ENCODE measurements around the gene GRIA3. TPM values are rescaled to one million over a fixed set of nuclear protein-coding genes. Genes with fewer than 3 reads are reported as not detected.
"Not testable (repeated sequence)": the region's sequence is repeated elsewhere in the genome, so short reads cannot be mapped to it uniquely, and the experiment has no call there.

The GRIA3 gene
- total and polyA plus RNA-seq, 4 donors, result 5.1 to 12.4 (median 7.1) TPM

- intact Hi-C loops (cut with DNase I), result loop anchor here (5.0 kb wide), 2 partner anchors 241 to 251 kb away; partner anchors contain the start of gene GRIA3 (in 1 of the 2)
- no peak overlapping the region for H3K27ac ChIP-seq (ENCODE audit: low read depth in 1 of 2, low read length in 2 of 2)
- DNase-seq, result no peak
- H3K36me3 ChIP-seq (ENCODE audit: control insufficient read depth in 1 of 2, insufficient read depth in 2 of 2, low read length in 1 of 2), result no peaks in the 10 kb centered on the region
- 2 to 4% methylated on average over 1 of the region's 1 CpG for WGBS, 2 donors
- H3K27me3 ChIP-seq (ENCODE audit: control insufficient read depth in 1 of 2, insufficient read depth in 2 of 2, low read length in 1 of 2), result no peaks in the 10 kb centered on the region
- peak; percentile 75 for ATAC-seq (ENCODE audit: low FRiP score)
- H3K4me3 ChIP-seq (ENCODE audit: low read length in 2 of 2), result no peak overlapping the region
- no peaks in the 10 kb centered on the region for H3K9me3 ChIP-seq (ENCODE audit: control insufficient read depth, low read length)
- peaks cover 0 to 6% of the 10 kb centered on the region in 2 donors for H3K4me1 ChIP-seq (ENCODE audit: control insufficient read depth in 1 of 2, insufficient read depth in 2 of 2, low read length in 2 of 2)
Measured at GRCh38 chrX:123422875-123423274, 238.8 kb downstream of the GRIA3 start.

- Histone ChIP-seq H3K9me3 (ENCODE audit: control insufficient read depth, low read length) (no peaks in the 10 kb centered on the region), H3K36me3 (ENCODE audit: control insufficient read depth in 1 of 2, insufficient read depth in 2 of 2, low read length in 1 of 2) (no peaks in the 10 kb centered on the region), H3K27ac (ENCODE audit: low read depth in 1 of 2, low read length in 2 of 2) (no peak overlapping the region), H3K27me3 (ENCODE audit: control insufficient read depth in 1 of 2, insufficient read depth in 2 of 2, low read length in 1 of 2) (no peaks in the 10 kb centered on the region), H3K4me1 (ENCODE audit: control insufficient read depth in 1 of 2, insufficient read depth in 2 of 2, low read length in 2 of 2) (peaks cover 0 to 6% of the 10 kb centered on the region in 2 donors), H3K4me3 (ENCODE audit: low read length in 2 of 2) (no peak overlapping the region)
- DNase-seq (no peak), ATAC-seq (ENCODE audit: low FRiP score) (no peak)
- intact Hi-C loops (cut with DNase I), result loop anchor here (5.0 kb wide), 2 partner anchors 242 to 252 kb away; partner anchors contain the start of gene GRIA3 (in 1 of the 2)
Measured at GRCh38 chrX:123424546-123424945, 240.5 kb downstream of the GRIA3 start.

- H3K4me1 ChIP-seq (ENCODE audit: control insufficient read depth in 1 of 2, insufficient read depth in 2 of 2, low read length in 2 of 2), result peaks cover 0 to 6% of the 10 kb centered on the region in 2 donors
- ATAC-seq (ENCODE audit: low FRiP score) (no peak), DNase-seq (no peak)
- no peaks in the 10 kb centered on the region for H3K36me3 ChIP-seq (ENCODE audit: control insufficient read depth in 1 of 2, insufficient read depth in 2 of 2, low read length in 1 of 2)
- no peaks in the 10 kb centered on the region for H3K9me3 ChIP-seq (ENCODE audit: control insufficient read depth, low read length)
- intact Hi-C loops (cut with DNase I), result no loop called here
- 7 to 22% methylated on average over 2 of the region's 2 CpGs for WGBS, 2 donors
- H3K4me3 ChIP-seq (ENCODE audit: low read length in 2 of 2), result no peak overlapping the region
- H3K27me3 ChIP-seq (ENCODE audit: control insufficient read depth in 1 of 2, insufficient read depth in 2 of 2, low read length in 1 of 2), result no peaks in the 10 kb centered on the region
- H3K27ac ChIP-seq (ENCODE audit: low read depth in 1 of 2, low read length in 2 of 2), result no peak overlapping the region
Measured at GRCh38 chrX:123425471-123425870, 241.4 kb downstream of the GRIA3 start.

DNA sequence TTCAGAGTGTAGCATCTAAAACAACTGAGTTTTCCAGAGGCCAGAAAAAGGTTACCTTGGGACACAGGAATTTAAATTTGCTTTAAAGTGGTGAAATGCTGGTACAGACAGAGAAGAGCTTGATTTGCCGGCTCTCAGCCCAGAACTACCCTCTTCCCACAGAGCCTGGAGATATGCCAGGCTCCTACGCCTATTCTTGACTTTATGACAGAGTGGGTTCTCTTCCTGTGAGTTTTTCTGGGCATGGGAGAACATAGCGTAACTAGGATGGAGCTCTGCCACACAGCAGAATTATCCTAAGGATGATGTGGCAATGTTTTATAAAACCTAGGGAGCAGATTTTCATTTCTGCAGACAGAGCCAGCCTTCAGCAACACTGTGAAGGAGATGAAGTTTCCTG, 241.8 kb downstream of the GRIA3 start:
- Histone ChIP-seq H3K4me1 (ENCODE audit: control insufficient read depth in 1 of 2, insufficient read depth in 2 of 2, low read length in 2 of 2) (peaks cover 0 to 6% of the 10 kb centered on the region in 2 donors), H3K9me3 (ENCODE audit: control insufficient read depth, low read length) (no peaks in the 10 kb centered on the region), H3K27ac (ENCODE audit: low read depth in 1 of 2, low read length in 2 of 2) (no peak overlapping the region), H3K27me3 (ENCODE audit: control insufficient read depth in 1 of 2, insufficient read depth in 2 of 2, low read length in 1 of 2) (no peaks in the 10 kb centered on the region), H3K36me3 (ENCODE audit: control insufficient read depth in 1 of 2, insufficient read depth in 2 of 2, low read length in 1 of 2) (no peaks in the 10 kb centered on the region), H3K4me3 (ENCODE audit: low read length in 2 of 2) (no peak overlapping the region)
- 7 to 19% methylated on average over 3 of the region's 3 CpGs for WGBS, 2 donors
- ATAC-seq (ENCODE audit: low FRiP score) (peak; percentile 56), DNase-seq (peak in 1 of 2 donors; percentile 53)
- intact Hi-C loops (cut with DNase I), result no loop called here

GRCh38 chrX:123432361-123433150, 248.5 kb downstream of the GRIA3 start:
- intact Hi-C loops (cut with DNase I), result no loop called here
- Histone ChIP-seq H3K9me3 (ENCODE audit: control insufficient read depth, low read length) (no peaks in the 10 kb centered on the region), H3K4me3 (ENCODE audit: low read length in 2 of 2) (no peak overlapping the region), H3K36me3 (ENCODE audit: control insufficient read depth in 1 of 2, insufficient read depth in 2 of 2, low read length in 1 of 2) (no peaks in the 10 kb centered on the region), H3K4me1 (ENCODE audit: control insufficient read depth in 1 of 2, insufficient read depth in 2 of 2, low read length in 2 of 2) (no peaks in the 10 kb centered on the region), H3K27me3 (ENCODE audit: control insufficient read depth in 1 of 2, insufficient read depth in 2 of 2, low read length in 1 of 2) (no peaks in the 10 kb centered on the region), H3K27ac (ENCODE audit: low read depth in 1 of 2, low read length in 2 of 2) (no peak overlapping the region)
- WGBS, 2 donors, result 84 to 96% methylated on average over 4 of the region's 4 CpGs
- DNase-seq, result no peak
- no peak for ATAC-seq (ENCODE audit: low FRiP score)

DNA sequence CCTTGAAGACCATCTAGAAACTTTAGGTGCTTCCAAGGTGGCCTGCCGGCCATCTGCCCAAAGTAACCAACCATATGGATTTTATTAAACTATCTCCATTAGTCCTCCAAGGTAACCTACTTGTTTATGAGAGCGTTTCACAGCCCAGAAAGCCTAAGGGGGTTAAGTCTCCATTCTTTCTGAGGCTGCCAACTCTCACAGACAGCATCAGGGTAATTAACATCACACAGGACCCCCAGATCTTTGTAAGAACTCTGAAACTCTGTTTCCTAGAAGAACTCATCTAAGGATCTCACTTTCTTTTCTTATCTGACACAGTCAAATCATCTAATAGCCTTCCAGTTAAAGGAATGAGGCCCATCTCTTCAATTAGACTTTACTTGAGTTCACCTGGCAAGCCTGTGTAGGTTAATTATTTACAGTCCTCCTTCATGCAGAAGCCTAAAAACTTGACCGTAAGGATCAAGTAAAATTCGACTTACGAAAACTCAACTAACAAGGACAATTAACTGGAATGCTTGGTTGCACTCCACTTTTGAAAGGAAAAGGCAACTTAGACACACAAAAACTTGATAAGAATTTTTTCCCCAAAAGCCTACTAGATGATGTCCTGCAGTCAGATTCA, 252.5 kb downstream of the GRIA3 start:
- 72 to 88% methylated on average over 5 of the region's 5 CpGs for WGBS, 2 donors
- Histone ChIP-seq H3K9me3 (ENCODE audit: control insufficient read depth, low read length) (no peaks in the 10 kb centered on the region), H3K27ac (ENCODE audit: low read depth in 1 of 2, low read length in 2 of 2) (no peak overlapping the region), H3K4me3 (ENCODE audit: low read length in 2 of 2) (no peak overlapping the region), H3K36me3 (ENCODE audit: control insufficient read depth in 1 of 2, insufficient read depth in 2 of 2, low read length in 1 of 2) (no peaks in the 10 kb centered on the region), H3K27me3 (ENCODE audit: control insufficient read depth in 1 of 2, insufficient read depth in 2 of 2, low read length in 1 of 2) (no peaks in the 10 kb centered on the region), H3K4me1 (ENCODE audit: control insufficient read depth in 1 of 2, insufficient read depth in 2 of 2, low read length in 2 of 2) (no peaks in the 10 kb centered on the region)
- no peak for ATAC-seq (ENCODE audit: low FRiP score)
- intact Hi-C loops (cut with DNase I), result no loop called here
- no peak for DNase-seq

DNA sequence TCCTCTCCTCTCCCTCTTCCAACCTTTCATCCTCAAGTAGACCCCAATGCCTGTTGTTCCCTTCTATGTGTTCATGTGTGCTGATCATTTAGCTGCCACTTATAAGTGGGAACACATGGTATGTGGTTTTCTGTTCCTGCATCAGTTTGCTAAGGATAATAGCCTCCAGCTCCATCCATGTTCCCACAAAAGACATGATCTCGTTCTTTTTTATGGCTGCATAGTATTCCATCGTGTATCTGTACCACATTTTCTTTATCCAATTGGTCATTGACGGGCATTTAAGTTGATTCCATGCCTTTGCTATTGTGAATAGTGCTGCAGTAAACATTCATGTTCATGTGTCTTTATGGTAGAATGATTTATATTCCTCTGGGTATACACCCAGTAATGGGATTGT, 255.8 kb downstream of the GRIA3 start:
- H3K4me1 ChIP-seq (ENCODE audit: control insufficient read depth in 1 of 2, insufficient read depth in 2 of 2, low read length in 2 of 2); H3K27me3 ChIP-seq (ENCODE audit: control insufficient read depth in 1 of 2, insufficient read depth in 2 of 2, low read length in 1 of 2); ATAC-seq (ENCODE audit: low FRiP score); H3K4me3 ChIP-seq (ENCODE audit: low read length in 2 of 2); H3K36me3 ChIP-seq (ENCODE audit: control insufficient read depth in 1 of 2, insufficient read depth in 2 of 2, low read length in 1 of 2); H3K27ac ChIP-seq (ENCODE audit: low read depth in 1 of 2, low read length in 2 of 2); H3K9me3 ChIP-seq (ENCODE audit: control insufficient read depth, low read length); intact Hi-C loops (cut with DNase I); DNase-seq: not testable (repeated sequence)
- 75 to 97% methylated on average over 3 of the region's 3 CpGs for WGBS, 2 donors

- no peak overlapping the region for H3K27ac ChIP-seq (ENCODE audit: low read depth in 1 of 2, low read length in 2 of 2)
- 64 to 95% methylated on average over 5 of the region's 5 CpGs for WGBS, 2 donors
- DNase-seq (no peak), ATAC-seq (ENCODE audit: low FRiP score) (no peak)
- no peaks in the 10 kb centered on the region for H3K4me1 ChIP-seq (ENCODE audit: control insufficient read depth in 1 of 2, insufficient read depth in 2 of 2, low read length in 2 of 2)
- H3K36me3 ChIP-seq (ENCODE audit: control insufficient read depth in 1 of 2, insufficient read depth in 2 of 2, low read length in 1 of 2), result no peaks in the 10 kb centered on the region
- intact Hi-C loops (cut with DNase I), result no loop called here
- no peak overlapping the region for H3K4me3 ChIP-seq (ENCODE audit: low read length in 2 of 2)
- no peaks in the 10 kb centered on the region for H3K9me3 ChIP-seq (ENCODE audit: control insufficient read depth, low read length)
- no peaks in the 10 kb centered on the region for H3K27me3 ChIP-seq (ENCODE audit: control insufficient read depth in 1 of 2, insufficient read depth in 2 of 2, low read length in 1 of 2)
Measured at GRCh38 chrX:123442764-123443163, 258.7 kb downstream of the GRIA3 start.

GRCh38 chrX:123447506-123447905, 263.4 kb downstream of the GRIA3 start:
- Histone ChIP-seq H3K27me3 (ENCODE audit: control insufficient read depth in 1 of 2, insufficient read depth in 2 of 2, low read length in 1 of 2) (no peaks in the 10 kb centered on the region), H3K4me1 (ENCODE audit: control insufficient read depth in 1 of 2, insufficient read depth in 2 of 2, low read length in 2 of 2) (no peaks in the 10 kb centered on the region), H3K27ac (ENCODE audit: low read depth in 1 of 2, low read length in 2 of 2) (no peak overlapping the region), H3K4me3 (ENCODE audit: low read length in 2 of 2) (no peak overlapping the region), H3K9me3 (ENCODE audit: control insufficient read depth, low read length) (no peaks in the 10 kb centered on the region), H3K36me3 (ENCODE audit: control insufficient read depth in 1 of 2, insufficient read depth in 2 of 2, low read length in 1 of 2) (no peaks in the 10 kb centered on the region)
- intact Hi-C loops (cut with DNase I), result loop anchor here in 1 of 2 donors (5.0 kb wide), 1 partner anchor 325 kb away; no protein-coding TSS in a partner anchor
- no peak for ATAC-seq (ENCODE audit: low FRiP score)
- DNase-seq, result no peak
- WGBS, 2 donors, result 21 to 31% methylated on average over 3 of the region's 3 CpGs

Measured in aorta (tissue), 5 donors.